ENCODE results near the gene NCAPD2. TPM values are rescaled to one million over a fixed set of nuclear protein-coding genes. Genes with fewer than 3 reads are reported as not detected.

The NCAPD2 gene
- total and polyA plus RNA-seq, 7 donors = 3.9 to 13.4 (median 10.1) TPM

GRCh38 chr12:6547566-6547965 lies 53.7 kb downstream of the NCAPD2 start:
- DNase-seq (peak in 1 of 2 donors; percentile 1), ATAC-seq (no peak)
- no peaks in the 10 kb centered on the region for H3K9me3 ChIP-seq
- H3K36me3 ChIP-seq (ENCODE audit: insufficient read depth in 1 of 2, low read depth in 1 of 2) = peaks cover 0 to 75% of the 10 kb centered on the region in 2 donors
- intact Hi-C loops (cut with DNase I) = no loop called here
- TF ChIP-seq CTCF (IDR thresholded peaks at IDR 0.05) = no peak
- no peak overlapping the region for H3K4me3 ChIP-seq
- H3K27me3 ChIP-seq (ENCODE audit: insufficient read depth in 3 of 3, low read length in 2 of 3) = no peaks in the 10 kb centered on the region
- H3K4me1 ChIP-seq = peaks cover 24% of the 10 kb centered on the region
- WGBS, 3 donors = 67 to 85% (median 77%) methylated on average over 1 of the region's 1 CpG
- peak overlapping the region; percentile 100 for H3K27ac ChIP-seq

- Histone ChIP-seq H3K4me1 (peaks cover 29% of the 10 kb centered on the region), H3K27ac (peak overlapping the region; percentile 100), H3K4me3 (no peak overlapping the region), H3K36me3 (ENCODE audit: insufficient read depth in 1 of 2, low read depth in 1 of 2) (peaks cover 0 to 70% of the 10 kb centered on the region in 2 donors), H3K9me3 (no peaks in the 10 kb centered on the region), H3K27me3 (ENCODE audit: insufficient read depth in 3 of 3, low read length in 2 of 3) (no peaks in the 10 kb centered on the region)
- DNase-seq (peak in 1 of 2 donors; percentile 55), ATAC-seq (no peak)
- TF ChIP-seq CTCF (IDR thresholded peaks at IDR 0.05) = no peak
- WGBS, 3 donors = 67 to 70% (median 68%) methylated on average over 9 of the region's 9 CpGs
- intact Hi-C loops (cut with DNase I) = no loop called here
Measured at GRCh38 chr12:6547987-6548386, 54.1 kb downstream of the NCAPD2 start.

GRCh38 chr12:6548556-6548955 lies 54.7 kb downstream of the NCAPD2 start:
- H3K4me1 ChIP-seq = peaks cover 34% of the 10 kb centered on the region
- DNase-seq = no peak

GRCh38 chr12:6548966-6549683 lies 55.2 kb downstream of the NCAPD2 start:
- Histone ChIP-seq H3K4me3 (peak overlapping the region; percentile 95), H3K27me3 (ENCODE audit: insufficient read depth in 3 of 3, low read length in 2 of 3) (no peaks in the 10 kb centered on the region), H3K27ac (peak overlapping the region; percentile 100), H3K36me3 (ENCODE audit: insufficient read depth in 1 of 2, low read depth in 1 of 2) (peaks cover 0 to 62% of the 10 kb centered on the region in 2 donors), H3K4me1 (peaks cover 40% of the 10 kb centered on the region), H3K9me3 (no peaks in the 10 kb centered on the region)
- 84 to 87% (median 86%) methylated on average over 15 of the region's 15 CpGs for WGBS, 3 donors
- no peak for TF ChIP-seq CTCF (IDR thresholded peaks at IDR 0.05)
- ATAC-seq (no peak), DNase-seq (peak in 1 of 2 donors; percentile 29)
- intact Hi-C loops (cut with DNase I) = no loop called here

More at GRCh38 chr12:6548556-6548955, 54.7 kb downstream of the NCAPD2 start:
- peak overlapping the region; percentile 100 for H3K27ac ChIP-seq
- H3K4me3 ChIP-seq = no peak overlapping the region
- intact Hi-C loops (cut with DNase I) = no loop called here
- no peak for TF ChIP-seq CTCF (IDR thresholded peaks at IDR 0.05)
- no peak for ATAC-seq
- H3K9me3 ChIP-seq = no peaks in the 10 kb centered on the region
- peaks cover 0 to 66% of the 10 kb centered on the region in 2 donors for H3K36me3 ChIP-seq (ENCODE audit: insufficient read depth in 1 of 2, low read depth in 1 of 2)
- 81 to 86% (median 84%) methylated on average over 26 of the region's 26 CpGs for WGBS, 3 donors
- no peaks in the 10 kb centered on the region for H3K27me3 ChIP-seq (ENCODE audit: insufficient read depth in 3 of 3, low read length in 2 of 3)

All from psoas muscle (tissue), 8 donors.